Measurements from ENCODE around the gene LCLAT1. TPM values are rescaled to one million over a fixed set of nuclear protein-coding genes. Genes with fewer than 3 reads are reported as not detected.

LCLAT1 gene
- total RNA-seq, 1 donor from 2014 or later, result 16.5 TPM

DNA sequence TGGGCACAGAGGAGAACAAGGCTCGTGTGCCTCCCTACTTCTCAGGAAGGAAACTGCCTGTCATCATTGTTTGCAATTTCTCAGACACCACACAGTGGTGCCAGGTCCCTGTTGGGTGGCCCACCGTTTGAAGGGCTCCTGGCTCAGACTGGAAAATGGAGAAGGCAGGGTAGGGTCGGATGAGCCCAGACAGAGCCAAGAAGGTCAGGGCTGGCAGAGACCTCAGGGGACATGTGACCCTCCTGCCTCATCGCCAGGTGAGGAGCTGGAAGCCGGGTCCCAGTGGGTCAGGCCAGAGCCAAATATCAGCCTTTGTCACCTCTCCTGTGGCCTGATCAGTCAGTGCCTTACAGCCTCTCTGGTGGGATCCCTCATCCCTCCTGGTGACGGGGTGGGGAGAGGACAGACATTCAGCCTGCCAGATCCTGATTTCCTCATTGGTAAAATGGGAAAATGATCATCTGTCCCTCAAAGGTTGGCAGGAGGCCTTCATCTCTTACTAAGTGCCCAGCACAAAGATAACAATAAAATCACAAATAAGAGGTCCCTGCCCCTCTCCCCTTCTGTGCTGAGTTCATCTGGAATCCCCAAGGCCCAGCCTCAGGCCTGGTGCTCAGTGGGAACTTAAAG lies 242.6 kb downstream of the LCLAT1 start:
- DNase-seq, result no peak
- intact Hi-C loops (cut with DNase I), result no loop called here
- no peaks in the 10 kb centered on the region for H3K36me3 ChIP-seq
- H3K4me3 ChIP-seq, result no peak overlapping the region
- H3K27me3 ChIP-seq, result no peaks in the 10 kb centered on the region
- H3K9me3 ChIP-seq, result no peaks in the 10 kb centered on the region
- TF ChIP-seq, protein P1, sequence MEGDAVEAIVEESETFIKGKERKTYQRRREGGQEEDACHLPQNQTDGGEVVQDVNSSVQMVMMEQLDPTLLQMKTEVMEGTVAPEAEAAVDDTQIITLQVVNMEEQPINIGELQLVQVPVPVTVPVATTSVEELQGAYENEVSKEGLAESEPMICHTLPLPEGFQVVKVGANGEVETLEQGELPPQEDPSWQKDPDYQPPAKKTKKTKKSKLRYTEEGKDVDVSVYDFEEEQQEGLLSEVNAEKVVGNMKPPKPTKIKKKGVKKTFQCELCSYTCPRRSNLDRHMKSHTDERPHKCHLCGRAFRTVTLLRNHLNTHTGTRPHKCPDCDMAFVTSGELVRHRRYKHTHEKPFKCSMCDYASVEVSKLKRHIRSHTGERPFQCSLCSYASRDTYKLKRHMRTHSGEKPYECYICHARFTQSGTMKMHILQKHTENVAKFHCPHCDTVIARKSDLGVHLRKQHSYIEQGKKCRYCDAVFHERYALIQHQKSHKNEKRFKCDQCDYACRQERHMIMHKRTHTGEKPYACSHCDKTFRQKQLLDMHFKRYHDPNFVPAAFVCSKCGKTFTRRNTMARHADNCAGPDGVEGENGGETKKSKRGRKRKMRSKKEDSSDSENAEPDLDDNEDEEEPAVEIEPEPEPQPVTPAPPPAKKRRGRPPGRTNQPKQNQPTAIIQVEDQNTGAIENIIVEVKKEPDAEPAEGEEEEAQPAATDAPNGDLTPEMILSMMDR (IDR thresholded peaks at IDR 0.05), result no peak
- H3K4me1 ChIP-seq, result peaks cover 11% of the 10 kb centered on the region
- peak overlapping the region; percentile 76 for H3K27ac ChIP-seq
- no peak for ATAC-seq

DNA sequence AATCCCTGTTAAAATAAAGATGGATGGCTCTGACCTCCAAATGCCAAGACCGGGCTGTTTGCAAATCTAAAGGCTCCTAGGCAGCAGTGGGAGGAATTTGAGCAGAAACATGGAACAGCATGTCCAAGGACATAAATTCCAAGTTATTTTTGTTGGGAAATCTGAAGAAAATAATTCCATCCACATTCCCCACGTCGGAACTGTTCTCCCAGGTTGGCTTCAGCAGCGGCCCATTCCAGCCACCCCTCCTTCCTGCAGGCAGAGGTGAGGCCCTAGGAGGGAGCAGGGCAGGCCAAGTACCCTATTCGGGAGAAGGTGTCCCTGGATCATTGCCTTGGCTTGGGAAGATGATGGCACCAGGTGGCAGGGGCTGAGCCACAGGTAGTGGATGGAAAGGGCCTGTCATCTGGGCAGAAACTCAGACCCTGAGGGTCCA lies 243.1 kb downstream of the LCLAT1 start:
- ATAC-seq, result no peak
- Histone ChIP-seq H3K27ac (peak overlapping the region; percentile 76), H3K27me3 (no peaks in the 10 kb centered on the region), H3K4me1 (peaks cover 11% of the 10 kb centered on the region), H3K36me3 (no peaks in the 10 kb centered on the region), H3K9me3 (no peaks in the 10 kb centered on the region), H3K4me3 (no peak overlapping the region)
- no peak for DNase-seq
- TF ChIP-seq, protein P1 (IDR thresholded peaks at IDR 0.05), result no peak
- intact Hi-C loops (cut with DNase I), result no loop called here

DNA sequence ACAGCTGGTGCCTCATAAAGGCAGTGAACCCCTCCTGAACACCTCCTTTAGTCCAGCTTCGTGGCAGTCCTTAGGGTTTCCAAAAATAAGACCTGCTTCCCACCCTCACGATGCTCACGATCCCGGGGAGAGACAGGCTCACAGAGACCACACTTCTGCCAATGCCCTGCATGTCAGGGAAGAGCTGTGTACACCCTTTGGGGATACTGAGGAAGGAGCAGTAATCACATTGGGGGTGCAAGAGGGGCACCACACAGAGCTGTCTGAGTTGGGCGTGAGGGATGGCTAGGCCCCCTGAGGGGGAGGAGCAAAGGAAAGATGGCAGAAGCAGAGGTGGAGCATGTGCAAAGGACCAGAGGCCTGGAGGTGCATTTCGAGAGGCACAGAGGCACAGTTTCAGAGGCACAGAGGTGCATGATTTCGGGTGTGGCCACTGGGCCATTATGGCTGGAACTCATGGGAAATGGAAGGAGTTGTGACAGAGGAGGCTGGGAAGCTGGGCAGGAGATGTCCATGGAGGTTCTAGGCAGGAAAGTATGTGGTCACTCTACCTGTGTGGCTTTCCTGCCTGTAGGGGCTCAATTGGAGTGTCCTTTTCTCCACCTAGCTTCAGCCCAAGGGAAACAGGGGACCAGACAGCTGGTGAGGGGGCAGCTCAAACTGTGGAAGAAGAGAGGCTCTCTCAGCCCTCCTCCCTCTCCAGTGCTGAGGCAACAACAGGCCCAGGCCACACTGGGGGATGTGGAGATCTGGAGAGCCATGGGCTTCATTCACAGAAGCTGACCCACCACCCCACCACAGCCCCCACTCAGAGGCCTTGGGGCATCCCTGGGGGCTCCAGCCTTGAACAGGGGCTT lies 244.3 kb downstream of the LCLAT1 start:
- peaks cover 11% of the 10 kb centered on the region for H3K4me1 ChIP-seq
- no peaks in the 10 kb centered on the region for H3K9me3 ChIP-seq
- no peak overlapping the region for H3K4me3 ChIP-seq
- no peaks in the 10 kb centered on the region for H3K36me3 ChIP-seq
- TF ChIP-seq, protein P1 (IDR thresholded peaks at IDR 0.05), result no peak
- intact Hi-C loops (cut with DNase I), result no loop called here
- ATAC-seq (no peak), DNase-seq (no peak)
- no peaks in the 10 kb centered on the region for H3K27me3 ChIP-seq
- H3K27ac ChIP-seq, result peak overlapping the region; percentile 76

DNA sequence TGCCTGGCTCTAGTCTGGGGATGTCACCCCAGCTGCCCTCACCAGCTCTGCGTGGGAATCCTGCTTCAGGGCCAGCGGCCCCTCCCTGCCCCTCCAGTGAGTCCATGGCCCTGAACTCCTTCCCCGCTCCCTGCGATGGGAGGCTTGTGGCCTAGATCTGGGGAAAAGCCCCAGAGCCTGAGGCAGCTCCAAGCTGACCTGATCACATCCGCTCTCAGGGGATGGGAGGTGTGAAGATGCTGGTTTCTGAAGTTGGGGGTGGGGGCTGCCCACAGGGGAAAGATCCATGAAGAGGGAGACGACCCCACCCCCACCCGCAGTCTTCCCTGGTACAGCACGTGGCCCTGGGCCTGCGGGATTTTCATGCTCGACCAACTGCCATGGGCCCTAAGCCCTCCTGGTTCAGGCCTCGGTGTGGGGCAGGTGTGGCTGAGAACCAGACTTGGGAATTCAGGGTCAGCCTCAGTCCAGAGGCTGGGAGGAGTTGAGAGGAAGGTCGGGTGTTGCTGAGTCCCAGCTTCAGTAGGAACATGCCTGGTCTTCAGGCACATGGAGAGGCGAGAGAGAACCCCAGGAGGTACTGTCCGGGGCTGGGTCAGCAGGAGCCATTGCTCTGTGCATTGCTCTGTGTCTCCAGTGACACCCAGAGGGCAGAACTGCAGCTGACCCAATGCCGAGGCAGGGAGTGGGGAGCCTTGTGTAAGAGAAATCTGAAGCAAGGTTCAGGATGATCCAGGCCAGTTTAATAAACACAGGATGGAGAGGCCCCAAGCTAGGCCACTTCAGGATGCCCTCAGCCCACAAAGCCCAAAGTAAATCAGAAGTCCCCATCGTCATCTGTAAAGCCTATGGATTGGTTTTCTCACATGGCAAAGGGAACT lies 245.1 kb downstream of the LCLAT1 start:
- peak overlapping the region; percentile 76 for H3K27ac ChIP-seq
- no peaks in the 10 kb centered on the region for H3K9me3 ChIP-seq
- H3K4me1 ChIP-seq, result peaks cover 11% of the 10 kb centered on the region
- intact Hi-C loops (cut with DNase I), result no loop called here
- TF ChIP-seq, protein P1 (IDR thresholded peaks at IDR 0.05), result no peak
- no peaks in the 10 kb centered on the region for H3K36me3 ChIP-seq
- DNase-seq (no peak), ATAC-seq (peak; percentile 42)
- no peak overlapping the region for H3K4me3 ChIP-seq
- H3K27me3 ChIP-seq, result no peaks in the 10 kb centered on the region

DNA sequence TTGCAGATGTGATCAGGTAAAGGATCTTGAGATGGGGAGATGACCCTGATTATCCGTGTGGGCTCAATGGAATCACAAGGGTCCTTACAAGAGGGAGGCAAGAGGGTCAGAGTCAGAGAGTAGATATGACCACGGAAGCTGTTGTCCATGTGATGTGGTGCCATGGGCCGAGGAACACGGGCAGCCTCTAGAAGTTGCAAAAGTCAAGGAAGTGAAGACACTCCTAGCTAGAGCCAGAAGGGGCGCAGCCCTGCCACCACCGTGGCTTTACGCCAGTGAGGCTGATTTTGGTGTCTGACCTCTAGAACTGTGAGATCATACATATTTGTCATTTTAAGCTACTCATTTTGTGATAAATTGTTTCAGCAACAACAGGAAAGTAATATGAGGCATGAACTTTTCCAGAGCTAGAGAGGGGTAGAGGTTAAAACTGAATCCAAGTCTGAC lies 245.8 kb downstream of the LCLAT1 start:
- DNase-seq (no peak), ATAC-seq (peak; percentile 41)
- Histone ChIP-seq H3K36me3 (no peaks in the 10 kb centered on the region), H3K27ac (peak overlapping the region; percentile 13), H3K4me1 (peaks cover 11% of the 10 kb centered on the region), H3K9me3 (no peaks in the 10 kb centered on the region), H3K27me3 (no peaks in the 10 kb centered on the region), H3K4me3 (no peak overlapping the region)
- intact Hi-C loops (cut with DNase I), result no loop called here
- TF ChIP-seq, protein P1 (IDR thresholded peaks at IDR 0.05), result no peak

Data from upper lobe of right lung (tissue), 1 donor.